Aorta (tissue), 5 donors: ENCODE results near the gene PGAP3. TPM values are rescaled to one million over a fixed set of nuclear protein-coding genes. Genes with fewer than 3 reads are reported as not detected.

Experiments
- ATAC-seq: fragments of 200-7000 bp; cut with Tn5 transposase; one replicate; pipeline ENCODE4 v1.9.1; 2022; ENCODE audit warnings: moderate library complexity; ENCODE audit not compliant: low FRiP score
- DNase-seq, 2 donors: peaks; one replicate each; pipeline ENCODE4 v3.0.0-alpha.2; 2020
- H3K27ac ChIP-seq, 2 donors: one replicate each; pipeline ENCODE4 v1.5.1; 2013; ENCODE audit warnings: low read length in 2 of 2, mild to moderate bottlenecking in 2 of 2, moderate library complexity in 2 of 2, control low read depth in 1 of 2, inconsistent platforms in 1 of 2, low read depth in 1 of 2
- H3K27me3 ChIP-seq, 2 donors: one replicate each; pipeline ENCODE4 v1.6.1; 2013; ENCODE audit warnings: control low read depth in 1 of 2, low read length in 1 of 2, mild to moderate bottlenecking in 1 of 2, moderate library complexity in 1 of 2; ENCODE audit not compliant: insufficient read depth in 2 of 2, control insufficient read depth in 1 of 2
- H3K36me3 ChIP-seq, 2 donors: one replicate each; pipeline ENCODE4 v1.6.1; 2013; ENCODE audit warnings: control low read depth in 1 of 2, low read length in 1 of 2, mild to moderate bottlenecking in 1 of 2; ENCODE audit not compliant: insufficient read depth in 2 of 2, control insufficient read depth in 1 of 2
- H3K4me1 ChIP-seq, 2 donors: one replicate each; pipeline ENCODE4 v1.6.1; 2013; ENCODE audit warnings: low read length in 2 of 2, control low read depth in 1 of 2, mild to moderate bottlenecking in 1 of 2, moderate library complexity in 1 of 2; ENCODE audit not compliant: insufficient read depth in 2 of 2, control insufficient read depth in 1 of 2
- H3K4me3 ChIP-seq, 2 donors: one replicate each; pipeline ENCODE4 v1.5.1; 2013; ENCODE audit warnings: low read length in 2 of 2, control low read depth in 1 of 2, mild to moderate bottlenecking in 1 of 2
- H3K9me3 ChIP-seq: one replicate; pipeline ENCODE4 v1.6.1; 2013; ENCODE audit warnings: mild to moderate bottlenecking, low read length; ENCODE audit not compliant: control insufficient read depth
- WGBS, 2 donors: extraction: QIAGEN DNeasy Blood & Tissue Kit; methylation state at CpG; one replicate each; pipeline ENCODE4 v1.1.7; 2013; 5-methylcytosine and 5-hydroxymethylcytosine counted together
- intact Hi-C, 2 donors: fragments of 100-400 bp; cut with DNase I; formaldehyde crosslinking; loops; one replicate each; pipeline versions ENCODE4 v1.14.2 to v1.15.0; 2022
- polyA plus RNA-seq, 2 donors: library from polyadenylated mRNA; stranded (reverse); fragments of 200-250 nt; gene quantifications; one replicate each; pipeline ENCODE4 v1.2.3, GENCODE V29; 2013
- total RNA-seq, 2 donors: library from RNA; stranded (reverse); fragmentation: NEBNext Ultra II Directional; extraction: Animal tissue kit (Norgen Biotek cat#: 25700); gene quantifications; one replicate each; pipeline ENCODE4 v1.2.1, GENCODE V29; 2021
- donor health status: healthy with polysubstance abuse.
- donor health status: Bipolar disorder and iron deficiency.
- donor health status: DM: no; HTN: no; CAD: no.
- donor health status: DM: no; HTN: no; CAD: no.
- donor health status: DM: yes; HTN: yes; CAD: no.

The PGAP3 gene
- total and polyA plus RNA-seq, 4 donors = 13.3 to 25.5 (median 22.0) TPM

DNA sequence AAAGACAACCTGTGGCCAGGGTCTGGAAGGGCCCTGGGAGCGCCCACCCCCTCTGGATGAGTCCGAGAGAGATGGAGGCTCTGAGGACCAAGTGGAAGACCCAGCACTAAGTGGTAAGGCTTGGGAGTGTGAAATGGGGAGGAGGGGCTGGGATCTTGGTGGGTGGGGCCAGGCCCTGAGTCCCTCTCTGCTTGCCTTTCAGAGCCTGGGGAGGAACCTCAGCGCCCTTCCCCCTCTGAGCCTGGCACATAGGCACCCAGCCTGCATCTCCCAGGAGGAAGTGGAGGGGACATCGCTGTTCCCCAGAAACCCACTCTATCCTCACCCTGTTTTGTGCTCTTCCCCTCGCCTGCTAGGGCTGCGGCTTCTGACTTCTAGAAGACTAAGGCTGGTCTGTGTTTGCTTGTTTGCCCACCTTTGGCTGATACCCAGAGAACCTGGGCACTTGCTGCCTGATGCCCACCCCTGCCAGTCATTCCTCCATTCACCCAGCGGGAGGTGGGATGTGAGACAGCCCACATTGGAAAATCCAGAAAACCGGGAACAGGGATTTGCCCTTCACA, 52.2 kb downstream of the PGAP3 start:
- no peaks in the 10 kb centered on the region for H3K4me1 ChIP-seq
- H3K4me3 ChIP-seq = no peak overlapping the region
- DNase-seq (no peak), ATAC-seq (no peak)
- no peak overlapping the region for H3K27ac ChIP-seq
- intact Hi-C loops = loop anchor here (5.0 kb wide), 4 partner anchors 37 to 117 kb away; partner anchors contain the start of gene MIEN1 (in 1 of the 2)
- H3K27me3 ChIP-seq = no peaks in the 10 kb centered on the region
- H3K36me3 ChIP-seq = no peaks in the 10 kb centered on the region
- WGBS, 2 donors = 92 to 94% methylated on average over 8 of the region's 8 CpGs
- H3K9me3 ChIP-seq = no peaks in the 10 kb centered on the region

DNA sequence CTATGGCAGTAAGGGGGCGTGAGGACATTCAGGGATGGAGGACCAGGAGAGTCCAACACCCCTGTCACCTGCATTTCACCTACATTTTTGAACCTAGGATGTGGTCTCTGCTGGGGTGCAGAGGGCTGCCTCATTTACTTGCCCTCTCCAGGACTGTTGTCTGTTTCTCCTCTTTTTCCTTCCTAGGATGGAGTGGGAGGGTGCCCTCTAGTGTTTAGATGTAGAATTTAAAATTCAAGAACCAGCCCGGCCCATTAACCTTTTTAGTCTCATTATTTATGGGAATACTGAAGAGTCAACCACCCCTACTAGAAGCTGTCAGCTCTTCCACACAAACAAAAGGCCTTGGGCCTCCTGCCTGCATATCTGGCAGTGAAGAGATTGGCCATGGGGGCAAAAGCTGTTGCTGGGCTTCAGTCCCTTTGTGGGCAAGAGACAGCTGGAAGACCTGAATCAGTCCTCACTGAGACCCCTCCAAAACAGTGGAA, 53.4 kb downstream of the PGAP3 start:
- Histone ChIP-seq H3K9me3 (no peaks in the 10 kb centered on the region), H3K27ac (no peak overlapping the region), H3K4me1 (no peaks in the 10 kb centered on the region), H3K27me3 (no peaks in the 10 kb centered on the region), H3K4me3 (no peak overlapping the region), H3K36me3 (no peaks in the 10 kb centered on the region)
- no peak for DNase-seq
- WGBS, 2 donors = 46 to 52% methylated on average over 2 of the region's 2 CpGs
- intact Hi-C loops = no loop called here
- no peak for ATAC-seq

DNA sequence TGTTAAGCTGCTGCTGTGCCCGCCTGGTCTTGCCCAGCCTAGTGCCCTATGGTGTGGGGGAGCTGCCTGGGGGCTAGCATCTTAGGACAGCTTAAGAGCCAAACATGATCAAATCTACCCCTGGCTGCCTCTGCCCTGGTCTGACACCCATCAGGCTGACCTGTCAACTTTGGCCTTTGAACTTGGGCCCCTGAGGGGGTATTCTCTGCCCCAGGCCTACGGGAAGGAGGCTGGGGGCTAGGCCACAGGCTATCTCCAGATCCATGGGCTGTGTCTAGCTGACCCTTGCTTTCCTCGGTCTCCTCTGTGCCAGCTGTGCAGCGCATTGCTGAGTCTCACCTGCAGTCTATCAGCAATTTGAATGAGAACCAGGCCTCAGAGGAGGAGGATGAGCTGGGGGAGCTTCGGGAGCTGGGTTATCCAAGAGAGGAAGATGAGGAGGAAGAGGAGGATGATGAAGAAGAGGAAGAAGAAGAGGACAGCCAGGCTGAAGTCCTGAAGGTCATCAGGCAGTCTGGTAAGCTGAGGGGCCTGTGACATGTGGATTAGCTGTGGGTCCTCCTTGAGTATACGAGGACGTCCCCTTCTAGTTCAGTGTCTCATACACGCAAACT, 54.2 kb downstream of the PGAP3 start:
- DNase-seq (no peak), ATAC-seq (no peak)
- no peaks in the 10 kb centered on the region for H3K4me1 ChIP-seq
- intact Hi-C loops = no loop called here
- no peak overlapping the region for H3K27ac ChIP-seq
- H3K36me3 ChIP-seq = no peaks in the 10 kb centered on the region
- H3K4me3 ChIP-seq = no peak overlapping the region
- no peaks in the 10 kb centered on the region for H3K9me3 ChIP-seq
- WGBS, 2 donors = 66 to 70% methylated on average over 8 of the region's 8 CpGs
- no peaks in the 10 kb centered on the region for H3K27me3 ChIP-seq

DNA sequence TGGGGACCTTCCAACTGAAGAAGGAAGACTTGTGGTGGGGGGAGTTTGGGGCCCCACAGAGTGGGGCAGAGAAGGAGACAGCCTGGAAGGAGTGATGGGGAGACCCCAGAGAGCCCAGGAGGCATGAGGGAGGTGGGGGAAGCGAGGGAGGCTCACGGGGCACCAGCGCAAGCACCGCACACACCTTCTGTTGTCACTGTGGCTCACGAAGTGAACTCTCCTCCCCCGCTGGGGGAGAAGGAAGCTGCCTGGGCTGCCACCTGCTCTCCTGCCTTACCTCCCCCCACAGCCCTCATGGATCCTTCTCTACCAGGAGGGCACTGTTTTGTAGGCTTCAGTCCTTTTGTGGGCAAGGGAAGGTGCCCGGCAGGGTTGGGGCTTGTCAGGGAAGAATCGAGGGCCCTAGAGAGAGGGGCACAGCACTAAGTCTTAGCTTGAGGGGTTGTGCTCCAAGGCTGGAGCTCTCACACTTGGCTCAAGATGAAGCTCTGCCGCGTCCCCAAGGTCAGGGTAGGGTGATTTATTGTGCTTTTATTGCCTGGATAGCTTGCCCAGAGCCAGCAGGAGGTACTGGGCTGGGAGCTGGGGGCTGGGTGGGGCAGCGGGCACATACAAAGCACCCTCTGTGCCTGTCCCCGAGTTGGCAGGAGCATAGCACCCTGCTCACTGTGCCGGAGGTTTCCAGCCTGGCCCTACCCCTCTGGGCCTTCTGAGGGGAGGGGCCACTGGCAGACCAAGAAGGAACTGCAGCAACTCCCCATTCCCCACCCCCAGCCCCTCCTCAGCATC, 55.5 kb downstream of the PGAP3 start:
- no peaks in the 10 kb centered on the region for H3K36me3 ChIP-seq
- ATAC-seq (no peak), DNase-seq (no peak)
- no peaks in the 10 kb centered on the region for H3K4me1 ChIP-seq
- no peaks in the 10 kb centered on the region for H3K27me3 ChIP-seq
- H3K27ac ChIP-seq = no peak overlapping the region
- H3K4me3 ChIP-seq = no peak overlapping the region
- H3K9me3 ChIP-seq = no peaks in the 10 kb centered on the region
- intact Hi-C loops = no loop called here
- 42 to 49% methylated on average over 11 to 13 of the region's 13 CpGs for WGBS, 2 donors

DNA sequence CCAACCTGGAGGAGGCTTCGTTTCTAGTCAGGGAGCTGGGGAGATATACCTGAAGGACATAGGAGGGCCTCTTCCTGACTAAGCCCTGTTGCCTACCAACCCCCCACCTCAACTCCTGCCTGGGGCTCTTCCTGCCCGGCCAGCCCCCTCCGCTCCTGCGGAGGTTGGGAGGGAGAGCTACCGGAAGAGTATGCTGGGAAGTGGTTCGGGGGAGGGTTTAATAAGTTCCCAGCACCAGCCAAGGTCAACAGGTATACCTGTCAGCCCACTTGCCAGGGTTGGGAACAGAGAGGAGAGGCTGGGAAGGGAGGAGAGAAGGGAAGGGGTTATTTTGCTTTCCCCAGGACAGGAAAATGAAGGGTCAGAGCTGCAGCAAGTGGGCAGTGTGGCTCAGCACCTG, 56.5 kb downstream of the PGAP3 start:
- Histone ChIP-seq H3K36me3 (no peaks in the 10 kb centered on the region), H3K27ac (no peak overlapping the region), H3K4me1 (no peaks in the 10 kb centered on the region), H3K4me3 (no peak overlapping the region), H3K9me3 (no peaks in the 10 kb centered on the region), H3K27me3 (no peaks in the 10 kb centered on the region)
- DNase-seq (no peak), ATAC-seq (no peak)
- WGBS, 2 donors = 28 to 31% methylated on average over 6 of the region's 6 CpGs
- intact Hi-C loops = no loop called here

DNA sequence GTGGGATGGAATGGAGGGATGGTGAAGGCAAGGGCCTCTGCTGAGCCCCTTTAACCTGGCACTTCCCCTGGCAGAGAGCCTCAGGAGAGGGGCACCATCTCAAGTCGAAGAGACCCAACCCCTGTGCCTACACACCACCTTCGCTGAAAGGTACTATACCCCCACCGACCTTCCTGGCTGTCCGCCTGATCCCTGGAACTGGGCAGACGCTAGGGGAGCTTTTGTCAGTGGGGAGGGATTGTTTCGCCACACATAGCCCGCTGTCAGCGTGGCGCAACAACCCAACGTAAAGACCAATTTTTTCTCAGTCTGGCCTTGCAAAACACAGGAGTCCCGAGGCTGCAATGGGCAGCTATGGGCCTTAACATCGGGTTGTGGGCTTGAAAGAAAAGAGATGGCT, 58.0 kb downstream of the PGAP3 start:
- intact Hi-C loops = no loop called here
- WGBS, 2 donors = 76 to 78% methylated on average over 12 of the region's 12 CpGs

DNA sequence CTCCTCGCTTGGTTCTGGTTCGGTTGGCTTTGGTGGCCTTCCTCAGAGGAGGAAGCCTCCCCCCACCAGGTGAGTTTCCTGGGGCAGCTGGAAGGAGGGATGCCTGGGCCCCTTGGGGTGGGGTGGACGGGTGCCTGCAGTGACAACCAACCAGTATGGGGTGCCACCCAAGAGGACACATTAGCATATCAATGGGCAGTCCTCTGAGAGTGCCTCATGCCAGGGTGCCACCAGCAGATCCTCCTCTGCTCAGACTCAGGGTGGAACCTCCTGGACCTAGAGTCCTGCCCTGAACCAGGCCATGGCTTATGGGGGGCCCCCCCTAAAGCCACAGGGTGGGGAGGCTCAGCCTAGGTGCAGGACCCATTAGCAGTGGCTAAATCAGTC, 58.4 kb downstream of the PGAP3 start:
- 73 to 77% methylated on average over 3 of the region's 3 CpGs for WGBS, 2 donors
- no peaks in the 10 kb centered on the region for H3K9me3 ChIP-seq
- no peak overlapping the region for H3K4me3 ChIP-seq
- no peak overlapping the region for H3K27ac ChIP-seq
- no peaks in the 10 kb centered on the region for H3K36me3 ChIP-seq
- ATAC-seq (no peak), DNase-seq (no peak)
- intact Hi-C loops = no loop called here
- no peaks in the 10 kb centered on the region for H3K4me1 ChIP-seq
- H3K27me3 ChIP-seq = no peaks in the 10 kb centered on the region

More for the DNA sequence above, 58.0 kb downstream of the PGAP3 start:
- Histone ChIP-seq H3K27ac (no peak overlapping the region), H3K4me1 (no peaks in the 10 kb centered on the region), H3K9me3 (no peaks in the 10 kb centered on the region), H3K27me3 (no peaks in the 10 kb centered on the region), H3K4me3 (no peak overlapping the region), H3K36me3 (no peaks in the 10 kb centered on the region)
- no peak for DNase-seq
- ATAC-seq = no peak

DNA sequence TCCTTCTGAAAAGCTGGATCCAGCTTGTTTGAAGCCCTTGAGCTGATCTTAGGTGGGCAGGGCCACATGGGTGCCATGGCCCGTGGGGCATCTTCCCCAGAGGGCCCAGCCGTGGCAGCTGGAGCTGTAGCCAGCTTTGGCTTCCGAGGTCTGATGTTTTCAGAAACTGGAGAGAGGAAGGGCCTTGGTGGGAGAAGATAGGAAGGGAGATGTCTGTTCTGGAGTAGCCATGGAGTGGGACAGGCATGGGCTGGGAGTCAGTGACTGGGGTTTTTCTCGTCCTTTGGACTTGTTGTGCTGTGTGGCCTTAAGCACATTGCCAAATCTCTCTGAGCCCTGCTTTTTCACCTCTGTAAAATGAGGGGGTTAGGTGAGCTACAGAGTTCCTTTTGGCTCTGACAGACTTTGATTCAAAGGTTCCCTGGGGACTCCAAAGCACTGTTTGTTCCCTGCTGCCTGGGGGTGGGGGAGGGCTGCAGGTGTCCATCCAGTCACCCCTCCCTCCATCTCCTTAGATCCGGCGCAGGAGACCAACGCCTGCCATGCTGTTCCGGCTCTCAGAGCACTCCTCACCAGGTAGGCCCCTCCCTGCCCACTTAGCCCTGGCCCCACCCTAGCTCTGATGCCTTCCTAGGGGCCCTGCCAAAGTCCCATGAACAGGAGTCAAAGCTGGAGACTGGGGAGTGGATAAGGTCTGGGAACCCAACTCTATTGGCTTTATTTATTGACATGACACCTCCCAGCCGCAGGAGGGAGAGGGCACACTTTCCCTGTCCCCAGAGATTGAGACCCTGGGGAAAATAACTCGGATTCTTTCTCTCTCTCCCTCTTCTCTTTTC, 59.0 kb downstream of the PGAP3 start:
- DNase-seq (no peak), ATAC-seq (no peak)
- Histone ChIP-seq H3K27me3 (no peaks in the 10 kb centered on the region), H3K4me3 (no peak overlapping the region), H3K36me3 (no peaks in the 10 kb centered on the region), H3K9me3 (no peaks in the 10 kb centered on the region), H3K4me1 (no peaks in the 10 kb centered on the region), H3K27ac (no peak overlapping the region)
- WGBS, 2 donors = 68 to 72% methylated on average over 10 of the region's 10 CpGs
- intact Hi-C loops = no loop called here
